OCI-LY1 (cell line): ENCODE data around the gene MCC.

Experiments used
- CTCF ChIP-seq: fragments of 200-600 bp; sonication (generic), shearing (Covaris generic); IDR thresholded peaks from 2 replicates; pipeline ENCODE4 v1.5.1; 2017; ENCODE audit warnings: mild to moderate bottlenecking, antibody characterized with exemption, low read length, moderate library complexity, mixed read lengths
- EZH2 ChIP-seq: fragments of 200-600 bp; sonication (generic), shearing (Covaris generic); IDR thresholded peaks from 2 replicates; pipeline ENCODE4 v1.8.0; 2017; ENCODE audit warnings: borderline replicate concordance, mixed run types, mild to moderate bottlenecking, antibody characterized with exemption, low read length, moderate library complexity, mixed read lengths

- TF ChIP-seq CTCF, result no peak
- no peak for TF ChIP-seq EZH2
Measured at GRCh38 chr5:113235884-113236283, 252.4 kb downstream of the MCC start.
